ENCODE results near the gene EXOC2.

DNA sequence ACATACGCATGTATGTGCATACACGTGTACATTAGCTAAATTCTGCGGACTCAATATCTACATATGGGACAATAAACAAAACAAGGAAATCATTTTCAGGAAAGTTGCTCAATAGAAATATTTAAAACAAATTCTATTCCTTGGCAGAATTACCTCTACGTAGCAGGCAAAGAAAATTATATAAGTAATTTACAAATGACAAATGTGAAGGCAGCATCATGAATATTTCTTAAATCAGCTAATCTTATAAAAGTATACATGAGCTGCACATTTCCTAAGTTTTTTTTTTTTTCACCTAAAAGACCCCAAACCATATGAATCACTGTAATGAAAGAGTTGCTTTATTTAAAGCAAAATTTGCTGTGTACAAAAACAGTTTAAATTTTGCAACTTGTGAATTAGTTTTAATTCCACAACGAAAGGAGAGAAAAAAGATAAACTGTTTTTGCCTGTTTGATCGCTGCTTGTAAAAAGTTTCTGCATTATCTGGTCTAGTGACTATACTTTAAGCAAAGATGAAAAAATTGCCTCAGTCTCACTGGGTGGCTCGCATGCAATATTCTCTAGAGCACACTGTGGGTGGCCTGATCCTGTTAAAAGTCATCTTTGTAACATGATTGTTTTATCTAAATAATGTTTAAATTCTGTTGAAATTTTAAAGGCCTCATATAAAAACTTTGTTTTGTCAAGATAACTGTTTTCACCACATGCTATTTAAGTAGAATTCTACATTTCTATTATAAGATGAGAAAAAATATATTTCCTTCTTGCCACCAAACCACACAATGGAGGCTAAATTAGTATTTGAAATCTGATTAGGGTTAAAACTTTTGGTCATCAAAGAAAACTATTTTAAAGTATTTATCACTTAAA is 93.1 kb downstream of the EXOC2 start:
- TF ChIP-seq, protein P1, sequence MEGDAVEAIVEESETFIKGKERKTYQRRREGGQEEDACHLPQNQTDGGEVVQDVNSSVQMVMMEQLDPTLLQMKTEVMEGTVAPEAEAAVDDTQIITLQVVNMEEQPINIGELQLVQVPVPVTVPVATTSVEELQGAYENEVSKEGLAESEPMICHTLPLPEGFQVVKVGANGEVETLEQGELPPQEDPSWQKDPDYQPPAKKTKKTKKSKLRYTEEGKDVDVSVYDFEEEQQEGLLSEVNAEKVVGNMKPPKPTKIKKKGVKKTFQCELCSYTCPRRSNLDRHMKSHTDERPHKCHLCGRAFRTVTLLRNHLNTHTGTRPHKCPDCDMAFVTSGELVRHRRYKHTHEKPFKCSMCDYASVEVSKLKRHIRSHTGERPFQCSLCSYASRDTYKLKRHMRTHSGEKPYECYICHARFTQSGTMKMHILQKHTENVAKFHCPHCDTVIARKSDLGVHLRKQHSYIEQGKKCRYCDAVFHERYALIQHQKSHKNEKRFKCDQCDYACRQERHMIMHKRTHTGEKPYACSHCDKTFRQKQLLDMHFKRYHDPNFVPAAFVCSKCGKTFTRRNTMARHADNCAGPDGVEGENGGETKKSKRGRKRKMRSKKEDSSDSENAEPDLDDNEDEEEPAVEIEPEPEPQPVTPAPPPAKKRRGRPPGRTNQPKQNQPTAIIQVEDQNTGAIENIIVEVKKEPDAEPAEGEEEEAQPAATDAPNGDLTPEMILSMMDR (IDR thresholded peaks at IDR 0.05; ENCODE audit: low read depth, low read length, poor library complexity, severe bottlenecking): no peak
- no peak for TF ChIP-seq EZH2phosphoT487 (IDR thresholded peaks at IDR 0.05; ENCODE audit: borderline replicate concordance, low read length)

Data from DOHH2 (cell line).